Activated CD4-positive, CD25-positive, alpha-beta regulatory T cell treated with anti-CD3 and anti-CD28 coated beads, Interleukin-2, amount 50 U/mL, for 16 hours (primary cell): Measurements from ENCODE around the gene CNR1.
"Not testable (repeated sequence)": the region's sequence is repeated elsewhere in the genome, so short reads cannot be mapped to it uniquely, and the experiment has no call there.

Source experiments
- DNase-seq: peaks from one replicate; pipeline ENCODE4 v3.0.0-alpha.2; 2020; ENCODE audit warnings: low read depth, low spot score

Gene CNR1

DNA sequence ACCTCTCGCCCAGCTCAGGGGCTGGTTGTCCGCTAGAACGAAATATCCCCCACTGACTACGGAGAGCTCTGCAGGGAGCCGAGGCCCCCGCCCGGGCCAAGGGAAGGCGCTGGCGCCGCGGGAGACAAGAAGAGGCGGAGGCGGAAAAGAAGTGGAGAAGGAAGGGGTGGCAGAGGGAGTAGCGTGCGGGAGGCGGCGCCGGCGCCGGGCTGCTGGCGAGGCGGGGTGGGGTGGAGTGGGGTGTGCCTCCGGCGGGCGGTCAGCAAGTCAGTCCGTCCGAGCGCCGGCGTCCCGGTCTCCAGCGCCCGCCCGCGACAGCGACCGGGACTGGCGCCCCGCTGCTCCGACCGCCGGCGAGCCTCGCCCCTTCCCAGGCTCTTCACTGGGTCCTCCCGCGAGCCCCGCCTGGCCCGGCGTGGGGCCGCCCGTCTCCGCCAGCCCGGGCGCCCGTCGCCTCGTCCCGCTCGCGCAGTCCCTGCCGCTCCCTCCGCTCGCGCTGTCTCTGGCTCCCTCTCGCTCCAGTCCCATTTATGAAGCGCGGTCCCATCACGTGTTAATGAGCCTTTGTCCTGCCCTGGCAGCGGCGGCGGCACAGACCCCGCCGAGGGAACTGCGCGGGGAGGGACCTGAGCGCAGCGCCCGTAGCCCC lies at the start of gene CNR1:
Gene CNR1, minus strand, starts transcription at position 504 of the 649 bp plus-strand sequence. CDS start 21,073 bp downstream, outside the sequence.
- DNase-seq: no peak

DNA sequence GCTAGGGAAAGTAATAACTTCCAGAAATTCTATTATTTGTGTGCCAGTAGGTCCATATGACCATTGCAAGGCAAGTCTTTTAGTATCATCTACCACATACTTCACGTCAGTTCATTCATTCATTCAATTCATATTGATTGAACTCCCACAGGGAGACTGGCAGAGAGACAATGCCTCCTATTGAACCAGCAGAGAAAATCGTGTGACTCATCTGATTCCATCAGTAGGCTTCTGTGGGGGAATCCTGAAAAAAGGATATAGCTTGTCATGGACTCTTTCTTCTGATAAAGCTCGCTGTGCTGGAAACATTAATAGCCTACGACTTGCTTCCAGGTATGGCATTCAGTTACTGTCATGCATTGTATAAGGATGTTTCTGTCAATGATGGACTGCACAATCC lies 45.3 kb upstream of the CNR1 start:
- DNase-seq: no peak

DNA sequence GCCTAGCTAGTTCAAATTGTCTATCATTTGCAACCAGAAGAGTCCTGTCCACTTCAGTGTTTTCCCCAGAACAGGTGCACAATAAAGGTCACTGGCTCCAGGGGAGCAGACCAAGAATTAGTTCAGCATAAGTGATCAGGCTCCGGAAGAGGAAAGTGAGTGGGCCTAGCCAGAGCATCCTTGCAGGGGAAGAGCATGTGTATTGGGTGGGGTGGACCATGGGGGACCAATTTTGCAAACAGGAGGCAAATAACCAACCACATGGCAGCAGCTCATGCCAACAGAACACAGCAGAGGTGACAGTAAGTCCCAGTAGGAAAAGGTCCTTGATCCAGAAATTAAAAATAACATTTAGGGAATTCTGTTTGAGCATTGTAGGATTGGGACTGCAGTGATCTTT lies 43.2 kb upstream of the CNR1 start:
- DNase-seq: no peak

DNA sequence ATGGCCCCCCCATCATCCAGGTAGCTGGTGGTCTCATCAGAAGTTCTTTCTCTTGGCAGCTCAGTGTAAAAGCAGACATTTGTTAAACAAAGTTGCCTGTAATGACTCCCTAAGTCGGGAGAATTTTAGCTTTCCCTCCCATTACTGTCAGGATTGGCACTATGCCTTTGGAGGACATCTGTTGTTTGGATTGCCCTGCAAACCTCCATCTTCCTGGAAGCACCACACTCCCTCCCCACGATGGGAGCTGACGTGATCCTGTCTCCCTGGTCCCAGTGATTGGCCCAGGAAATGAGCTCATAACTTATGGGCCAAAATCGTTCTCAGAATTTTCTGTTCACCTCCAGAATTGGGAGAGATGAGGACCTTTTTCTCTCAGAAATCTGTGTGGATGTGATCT lies 42.6 kb upstream of the CNR1 start:
- DNase-seq: no peak

DNA sequence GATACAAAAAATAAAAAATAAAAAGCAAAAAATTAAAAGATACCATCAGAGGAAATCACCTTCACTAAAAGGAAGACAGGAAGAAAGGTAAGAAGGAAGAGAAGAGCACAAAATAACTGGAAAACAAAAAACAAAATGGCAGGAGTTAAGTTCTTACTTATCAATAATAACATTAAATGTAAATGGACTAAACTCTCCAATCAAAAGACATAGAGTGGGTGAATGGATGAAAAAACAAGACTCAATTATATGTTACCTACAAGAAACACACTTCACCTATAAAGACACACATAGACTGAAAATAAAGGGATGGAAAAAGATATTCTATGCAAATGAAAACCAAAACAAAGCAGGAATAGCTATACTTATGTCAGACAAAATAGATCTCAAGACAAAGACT lies 35.6 kb upstream of the CNR1 start:
- not testable (repeated sequence) for DNase-seq

DNA sequence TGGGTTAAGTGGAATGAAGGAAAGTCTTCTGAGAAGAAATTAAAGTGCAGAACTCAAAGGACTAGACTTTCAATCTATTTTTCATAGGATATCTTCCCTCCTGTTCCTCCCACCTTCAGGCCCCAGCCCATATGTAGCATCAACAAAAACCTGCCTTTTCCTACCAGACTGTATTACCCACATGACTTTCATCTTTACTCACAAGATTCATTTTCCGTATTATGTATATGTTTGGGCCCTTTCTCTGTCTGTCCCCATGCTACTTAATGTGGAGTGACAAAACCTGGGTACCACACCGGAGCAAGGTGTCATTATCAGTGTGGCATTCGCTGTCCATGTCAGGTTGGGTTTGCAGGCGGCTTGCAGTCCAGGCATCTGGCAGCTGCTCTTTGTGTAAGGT lies 18.8 kb upstream of the CNR1 start:
- no peak for DNase-seq

DNA sequence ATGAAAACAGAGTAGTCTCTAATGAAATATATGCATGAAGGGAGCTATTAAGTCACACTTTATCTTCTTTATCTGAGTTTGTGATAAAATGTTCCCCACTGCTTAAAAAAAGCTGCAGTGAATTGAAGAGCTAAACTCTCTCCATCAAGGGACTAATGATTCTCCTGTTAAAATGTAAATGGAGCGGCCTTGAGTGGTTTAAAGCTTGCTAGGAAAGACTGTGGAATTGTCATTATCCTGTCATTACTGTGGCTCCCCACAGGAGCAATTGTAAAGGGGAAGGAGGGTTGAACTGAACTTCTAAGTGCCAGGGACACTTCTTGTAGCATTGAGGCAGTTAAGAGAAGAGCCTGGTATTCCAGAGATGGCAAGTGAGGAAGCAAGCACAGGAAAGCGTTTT lies 17.3 kb upstream of the CNR1 start:
- DNase-seq: no peak

DNA sequence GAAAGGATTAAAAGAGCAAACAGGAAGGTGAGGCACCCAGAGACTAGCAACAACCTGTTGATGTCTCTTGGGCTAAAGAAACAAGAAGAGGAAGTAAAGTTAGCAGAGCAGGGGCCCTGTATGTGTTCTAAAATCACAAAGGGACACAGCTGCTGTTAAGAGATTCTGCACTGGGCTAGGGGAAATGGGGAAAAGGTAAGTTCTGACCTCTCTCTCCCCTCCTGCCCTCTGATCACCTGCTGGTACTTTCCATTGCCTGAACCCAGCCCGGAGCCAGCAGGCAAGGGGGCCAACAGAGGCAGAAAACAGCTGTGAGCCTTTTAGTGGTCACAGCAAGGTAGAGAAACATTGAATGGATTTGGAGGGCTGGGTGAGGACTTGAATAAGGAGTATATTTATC lies 13.5 kb upstream of the CNR1 start:
- no peak for DNase-seq

DNA sequence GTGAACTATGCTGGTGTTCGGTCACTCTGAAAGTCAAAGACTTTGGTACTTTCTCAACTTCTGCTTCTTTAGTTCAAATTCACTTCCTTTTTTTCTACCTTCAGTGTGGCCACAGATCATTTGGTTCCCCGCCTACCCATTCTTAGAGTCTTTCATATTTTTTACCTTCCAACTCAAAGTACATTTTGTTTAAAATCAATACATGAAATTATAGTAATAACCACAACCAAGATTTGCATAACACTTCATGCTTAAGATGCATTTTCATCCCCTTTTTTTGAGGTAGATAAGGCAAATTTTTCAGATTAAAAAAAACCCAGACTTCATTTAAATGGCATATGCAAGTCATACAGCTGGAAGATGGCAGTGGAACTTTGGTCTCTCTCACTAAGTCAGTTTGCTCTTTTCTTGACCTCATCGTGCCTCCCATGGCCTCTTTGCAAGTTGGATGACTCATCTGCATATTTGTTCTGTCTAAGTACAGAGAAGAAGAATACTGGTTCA lies 11.9 kb upstream of the CNR1 start:
- DNase-seq: no peak

DNA sequence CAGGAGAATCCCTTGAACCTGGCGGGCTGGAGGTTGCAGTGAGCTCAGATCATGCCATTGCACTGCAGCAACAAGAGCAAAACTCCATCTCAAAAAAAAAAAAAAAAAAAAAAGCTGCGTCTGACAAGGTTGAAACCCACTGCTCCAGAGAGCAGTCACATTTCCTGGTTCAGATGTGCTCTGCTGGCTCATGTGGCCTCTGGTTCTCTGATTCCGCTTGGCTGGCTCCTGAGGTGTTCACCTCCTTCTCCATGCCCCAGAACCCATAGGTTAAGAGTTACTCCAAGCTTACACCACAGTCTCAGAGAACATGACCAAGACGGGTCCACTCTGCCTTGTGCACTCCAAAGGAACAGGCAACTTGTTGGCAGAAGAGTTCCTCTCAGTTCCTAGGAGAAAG lies 8.8 kb upstream of the CNR1 start:
- no peak for DNase-seq

DNA sequence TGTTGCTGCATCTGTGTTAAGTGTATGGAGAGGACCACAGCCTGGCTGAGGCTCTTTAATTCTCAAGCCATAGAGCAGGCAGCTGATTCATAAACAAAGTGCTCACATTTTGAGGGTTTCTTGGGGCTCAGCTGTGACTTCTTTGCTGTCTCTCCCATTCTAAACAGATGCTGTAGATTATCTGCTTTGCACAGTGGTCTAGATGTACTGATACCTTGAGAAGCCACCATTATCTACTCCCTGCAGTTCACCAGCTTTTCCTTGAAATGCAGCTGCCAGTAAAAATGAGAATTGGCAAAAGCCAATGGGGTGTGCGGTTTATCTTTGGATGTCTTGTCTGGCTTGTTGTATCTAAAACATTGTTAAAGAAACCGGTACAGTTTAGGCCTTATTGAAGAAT lies 5.2 kb upstream of the CNR1 start:
- DNase-seq: no peak

DNA sequence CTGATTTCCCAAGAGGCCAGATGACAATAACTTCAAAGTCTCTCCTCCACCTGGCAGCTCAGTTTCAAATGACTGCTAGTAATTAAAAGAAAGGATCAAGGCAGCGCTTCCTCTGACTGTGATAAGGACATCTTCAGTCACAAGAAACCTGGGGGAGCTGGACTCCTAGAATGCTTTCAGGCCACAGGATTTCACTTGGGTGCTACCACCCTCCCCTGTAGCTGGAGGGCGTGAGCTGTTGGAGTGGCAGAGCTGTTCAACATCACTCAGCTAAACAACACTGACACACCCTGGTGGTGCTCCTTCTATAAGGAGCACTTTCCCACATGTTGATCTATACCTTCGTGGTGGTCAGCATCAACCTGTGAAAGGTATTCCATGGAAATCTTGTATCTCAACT lies 2.2 kb upstream of the CNR1 start:
- DNase-seq: no peak

DNA sequence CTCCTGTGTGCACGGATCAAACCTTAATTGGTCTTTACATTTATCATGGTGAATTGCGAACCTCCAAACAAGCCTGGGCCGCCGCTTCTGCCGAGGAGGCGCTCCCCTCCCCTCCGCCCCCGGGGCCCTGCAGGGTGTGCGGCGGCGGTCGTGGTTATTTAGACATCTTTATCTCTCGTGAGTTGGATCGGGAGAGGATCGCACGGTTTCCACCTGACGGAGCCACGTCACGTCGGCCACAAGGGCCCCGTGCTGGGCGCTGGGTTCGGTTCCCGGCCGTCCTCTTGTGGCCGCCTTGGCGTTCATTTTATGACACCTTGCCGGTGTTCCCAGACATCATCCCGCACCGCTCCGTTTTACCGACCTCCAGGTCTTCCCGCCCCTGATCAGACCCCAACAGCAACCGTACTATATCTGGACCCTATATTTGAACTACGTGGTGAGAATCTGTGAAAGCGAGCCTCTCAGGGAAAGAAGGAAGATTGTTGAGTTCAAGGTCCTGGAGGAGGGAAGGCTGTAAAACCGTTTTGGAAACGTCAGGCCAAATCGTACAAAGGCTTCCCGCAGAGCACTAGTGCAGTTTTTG lies 1.3 kb upstream of the CNR1 start:
- no peak for DNase-seq

DNA sequence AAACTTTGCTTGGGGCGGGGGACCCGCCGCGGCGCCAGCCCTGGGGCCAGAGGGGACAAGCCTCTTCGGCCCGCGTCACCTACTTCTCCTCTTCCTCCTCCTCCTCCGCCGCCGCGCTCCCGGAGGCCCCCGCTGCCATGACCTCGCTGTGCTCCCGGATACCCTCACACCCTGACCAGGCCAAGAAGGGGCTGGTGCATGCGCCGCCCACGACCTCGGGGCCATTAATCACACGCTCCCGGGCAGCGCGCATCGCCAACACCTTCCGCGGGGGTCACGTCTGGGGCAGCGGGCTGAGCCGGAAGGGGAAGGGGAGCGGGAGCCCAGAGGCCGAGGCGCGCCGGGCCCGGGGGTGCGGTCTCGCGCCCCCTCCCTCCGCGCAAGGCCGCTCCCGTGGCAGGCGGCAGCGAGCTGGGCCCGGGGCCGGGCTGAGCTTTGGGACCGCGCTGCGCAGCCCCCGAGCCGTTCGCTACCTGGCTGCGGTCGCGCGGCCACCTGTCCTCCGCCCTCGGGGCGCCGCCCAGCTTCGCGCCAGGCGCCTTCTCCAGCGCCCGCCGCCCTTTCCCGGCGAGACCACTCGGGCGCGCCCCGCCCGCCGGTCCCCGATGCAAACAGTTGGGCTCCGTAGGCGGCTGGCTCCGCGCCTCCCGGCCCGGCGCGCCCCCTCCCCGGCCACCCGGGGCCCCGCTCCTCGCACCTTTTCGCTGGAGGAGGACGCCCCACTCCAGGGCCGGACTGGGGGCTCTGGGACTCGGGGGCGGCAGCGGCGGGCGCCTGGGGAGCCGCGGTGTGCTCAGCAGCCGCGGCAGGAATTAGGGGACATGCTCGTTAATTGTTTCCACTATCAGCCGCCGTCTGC lies 575 bp upstream of the CNR1 start:
- DNase-seq: no peak

DNA sequence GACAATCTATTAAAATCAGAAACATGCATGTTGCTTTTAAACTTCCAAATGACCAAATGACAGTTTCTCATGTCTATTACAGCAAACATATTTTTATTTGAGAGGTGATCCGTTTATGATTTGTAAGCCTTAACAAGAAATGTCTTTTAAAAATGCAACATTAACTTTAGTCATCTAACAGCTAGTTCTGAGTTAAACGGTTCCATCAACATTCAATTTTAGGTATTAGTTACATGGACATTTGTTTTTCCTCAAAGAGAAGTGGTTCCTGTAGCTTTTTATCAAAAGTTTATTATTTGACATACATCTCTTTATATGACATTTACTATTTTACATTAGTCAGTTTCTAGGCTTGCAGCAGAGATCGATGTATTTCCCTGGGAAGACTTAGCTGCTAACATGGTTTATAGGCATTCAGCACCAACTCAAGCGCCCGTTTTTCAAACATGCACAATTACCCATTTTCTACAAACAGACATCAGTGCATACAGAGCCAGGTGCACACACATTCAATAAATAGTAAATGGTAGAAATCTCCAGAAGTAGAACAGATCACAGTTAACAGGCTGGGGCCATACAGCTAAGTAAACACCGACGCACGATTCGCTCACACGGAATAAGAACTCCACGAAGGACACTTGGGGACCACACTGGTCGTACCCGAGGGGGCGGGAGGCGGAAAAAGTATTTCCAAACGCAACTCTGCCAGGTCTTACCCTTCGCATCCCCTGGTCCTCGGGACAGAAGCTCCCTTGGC lies 882 bp downstream of the CNR1 start:
- DNase-seq: no peak

DNA sequence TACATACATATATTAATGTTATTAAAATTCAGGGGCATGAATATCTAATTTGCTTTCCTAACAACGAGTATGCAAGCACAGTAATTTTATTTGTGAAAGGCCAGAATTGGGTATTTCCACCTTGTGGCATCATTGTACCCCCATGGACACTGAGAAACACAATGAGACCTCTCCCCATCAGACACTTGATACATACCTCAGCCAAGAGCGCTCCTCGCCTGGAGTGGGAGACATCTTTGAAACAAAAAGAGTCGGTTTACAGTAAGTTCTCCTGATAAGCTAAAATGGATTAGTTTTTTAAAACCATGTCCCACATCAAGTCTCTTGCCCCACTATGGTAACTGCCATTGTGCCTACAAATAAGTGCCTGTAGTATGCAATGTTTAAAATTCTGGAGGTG lies 2.1 kb downstream of the CNR1 start:
- DNase-seq: no peak

DNA sequence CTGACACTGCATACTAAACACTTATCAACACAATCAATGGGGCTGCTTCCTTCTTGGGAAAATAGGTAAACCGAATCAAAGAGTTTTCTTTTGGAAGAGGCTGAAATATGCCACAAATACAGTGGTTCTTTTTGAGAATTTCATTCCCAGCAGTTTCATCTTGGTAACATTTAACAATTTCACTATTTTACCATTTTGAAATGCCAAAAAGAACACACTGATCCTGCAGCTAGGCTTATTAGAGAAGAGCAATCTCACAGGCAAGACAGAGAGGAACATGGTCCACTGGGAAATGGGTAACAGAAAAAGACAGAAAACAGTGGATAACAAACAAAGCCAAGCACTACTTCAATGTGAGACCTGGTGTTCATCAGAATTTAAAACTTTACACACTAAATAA lies 2.5 kb downstream of the CNR1 start:
- DNase-seq: no peak

DNA sequence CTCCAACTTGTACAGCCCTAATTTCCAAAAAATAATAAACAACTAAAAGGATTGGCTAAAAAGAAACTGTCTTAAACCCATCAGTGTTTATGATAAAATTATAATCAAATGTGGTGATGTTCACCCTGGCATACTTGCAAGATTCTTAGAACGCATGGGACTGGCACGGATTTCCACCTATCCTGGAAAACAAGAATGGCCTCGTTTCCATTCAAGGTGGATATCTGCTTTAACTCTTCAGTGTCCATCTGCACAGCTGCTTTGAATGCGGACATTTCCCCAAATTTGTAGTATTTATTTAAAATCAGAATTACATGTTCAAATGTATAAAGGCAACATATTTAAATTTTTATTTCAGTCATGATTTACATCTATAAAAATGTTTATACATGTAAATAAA lies 4.2 kb downstream of the CNR1 start:
- DNase-seq: no peak

DNA sequence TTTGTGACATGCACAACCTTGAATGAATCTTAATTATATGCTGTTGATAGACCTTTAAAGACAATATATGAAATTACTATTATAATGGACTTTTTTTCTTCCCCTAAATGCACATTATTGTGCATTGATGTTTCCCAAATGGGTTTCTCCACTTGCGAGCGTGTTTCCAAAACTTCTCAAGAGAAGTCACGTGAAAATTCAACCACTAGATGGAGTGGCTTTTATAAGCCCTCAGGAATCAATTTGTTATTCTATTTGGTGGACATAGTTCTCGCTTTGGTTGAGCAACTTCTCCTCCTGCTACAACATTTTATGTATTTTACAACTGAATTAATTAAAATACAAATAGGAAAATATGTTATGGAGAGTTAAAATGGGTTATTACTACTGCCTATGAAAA lies 9.0 kb downstream of the CNR1 start:
- no peak for DNase-seq

DNA sequence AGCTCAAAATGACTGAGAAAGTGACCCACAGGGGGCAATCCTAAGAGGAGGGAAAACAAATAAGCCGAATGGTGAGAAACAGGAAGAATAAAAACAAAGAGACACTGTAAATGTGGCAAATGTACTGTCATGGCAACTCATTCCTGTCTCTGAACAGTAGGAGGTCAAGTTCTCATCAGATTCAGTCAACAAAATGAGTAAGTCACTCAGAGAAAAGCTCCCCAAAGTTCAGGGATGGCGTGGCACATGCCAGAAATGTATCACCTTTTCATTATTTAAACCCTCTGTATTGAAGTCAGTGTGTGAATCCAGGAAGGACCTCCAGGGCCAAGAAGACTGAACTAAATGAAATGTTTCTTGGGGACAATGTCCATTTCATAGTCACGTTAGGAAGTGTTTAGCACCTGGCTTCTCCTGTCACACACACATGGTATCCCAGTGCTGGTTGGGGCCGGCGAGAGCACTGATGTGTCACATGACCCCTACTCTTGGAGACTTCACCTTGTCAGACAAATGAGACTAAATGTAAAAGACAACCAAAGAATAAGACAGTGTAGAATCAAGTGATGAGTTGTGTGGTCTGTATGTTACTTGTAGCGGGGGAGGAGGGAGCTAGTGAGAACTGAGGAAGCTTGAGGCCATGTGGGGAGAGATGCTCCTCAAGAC lies 20.7 kb downstream of the CNR1 start:
- no peak for DNase-seq

DNA sequence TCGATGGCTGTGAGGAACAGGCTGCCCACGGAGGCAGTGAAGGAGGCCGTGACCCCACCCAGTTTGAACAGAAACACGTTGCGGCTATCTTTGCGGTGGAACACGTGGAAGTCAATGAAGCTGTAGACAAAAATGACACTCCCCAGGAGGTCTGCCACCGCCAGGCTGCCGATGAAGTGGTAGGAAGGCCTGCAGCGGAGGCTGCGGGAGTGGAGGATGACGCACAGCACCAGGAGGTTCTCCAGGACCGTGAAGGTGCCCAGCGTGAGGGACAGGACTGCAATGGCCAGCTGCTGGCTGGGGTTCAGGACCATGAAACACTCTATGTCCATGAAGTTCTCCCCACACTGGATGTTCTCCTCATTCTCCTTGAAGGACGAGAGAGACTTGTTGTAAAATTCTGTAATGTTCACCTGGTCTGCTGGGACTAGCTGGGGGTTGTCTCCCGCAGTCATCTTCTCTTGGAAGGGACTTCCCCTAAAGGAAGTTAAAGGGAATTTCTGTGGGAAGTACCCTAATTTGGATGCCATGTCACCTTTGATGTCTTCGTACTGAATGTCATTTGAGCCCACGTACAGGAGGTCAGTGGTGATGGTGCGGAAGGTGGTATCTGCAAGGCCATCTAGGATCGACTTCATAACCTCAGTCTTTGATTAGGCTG lies 21.4 kb downstream of the CNR1 start:
- no peak for DNase-seq
